Umbilical cord (tissue), 2 donors: ENCODE data around the gene COPZ1. TPM values are rescaled to one million over a fixed set of nuclear protein-coding genes. Genes with fewer than 3 reads are reported as not detected.
A peak's percentile ranks its signal among the peaks of the same experiment; 100 is the strongest.

Experiments used
- DNase-seq: peaks from one replicate; pipeline ENCODE4 v3.0.0-alpha.2; 2015; ENCODE audit warnings: low spot score
- total RNA-seq: library from RNA; depleted of rRNA; stranded (reverse); fragments of >200 nt; gene quantifications from one replicate; pipeline ENCODE4 v1.2.3, GENCODE V29; 2014; ENCODE audit warnings: low replicate concordance; ENCODE audit not compliant: insufficient read depth

COPZ1 gene
- total RNA-seq, 1 donor from 2014 or later = 91.0 TPM

DNA sequence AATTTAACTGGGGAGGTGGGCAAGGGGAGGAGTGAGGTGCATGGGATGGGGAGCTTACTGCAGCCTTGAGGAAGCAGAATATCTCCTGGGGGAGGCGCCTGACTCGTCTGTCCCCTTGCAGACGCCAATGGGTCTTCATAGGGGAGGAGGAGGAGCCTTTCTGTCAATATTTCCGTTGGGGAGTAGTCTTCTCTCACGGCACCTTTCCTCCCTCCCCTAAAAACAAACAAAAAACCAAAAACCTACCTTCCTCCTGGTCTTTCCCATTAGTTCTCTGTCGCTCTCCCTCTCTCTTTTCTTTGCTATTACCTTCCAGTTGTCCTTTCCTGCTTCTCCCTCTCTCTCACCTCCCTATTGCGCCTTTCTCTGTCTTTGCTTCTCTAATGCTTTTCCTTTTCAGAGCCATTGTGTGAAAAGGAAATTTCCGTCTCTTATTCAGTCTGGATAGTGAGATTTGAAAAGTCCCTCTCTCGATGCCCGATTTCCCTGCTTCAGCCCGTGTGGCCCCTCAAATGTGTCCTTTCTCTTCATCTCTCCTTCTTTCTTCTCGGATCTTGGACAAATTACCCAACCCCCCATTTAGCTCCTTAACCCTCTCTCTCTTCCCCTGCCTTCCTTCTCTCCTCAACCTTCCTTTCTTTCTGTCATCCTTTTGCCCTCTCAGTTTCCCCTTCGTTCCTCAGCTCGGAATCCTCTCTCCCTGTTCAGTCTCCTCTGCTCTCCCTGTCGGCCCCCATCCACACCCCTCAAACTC is 33.4 kb downstream of the COPZ1 start:
- no peak for DNase-seq

DNA sequence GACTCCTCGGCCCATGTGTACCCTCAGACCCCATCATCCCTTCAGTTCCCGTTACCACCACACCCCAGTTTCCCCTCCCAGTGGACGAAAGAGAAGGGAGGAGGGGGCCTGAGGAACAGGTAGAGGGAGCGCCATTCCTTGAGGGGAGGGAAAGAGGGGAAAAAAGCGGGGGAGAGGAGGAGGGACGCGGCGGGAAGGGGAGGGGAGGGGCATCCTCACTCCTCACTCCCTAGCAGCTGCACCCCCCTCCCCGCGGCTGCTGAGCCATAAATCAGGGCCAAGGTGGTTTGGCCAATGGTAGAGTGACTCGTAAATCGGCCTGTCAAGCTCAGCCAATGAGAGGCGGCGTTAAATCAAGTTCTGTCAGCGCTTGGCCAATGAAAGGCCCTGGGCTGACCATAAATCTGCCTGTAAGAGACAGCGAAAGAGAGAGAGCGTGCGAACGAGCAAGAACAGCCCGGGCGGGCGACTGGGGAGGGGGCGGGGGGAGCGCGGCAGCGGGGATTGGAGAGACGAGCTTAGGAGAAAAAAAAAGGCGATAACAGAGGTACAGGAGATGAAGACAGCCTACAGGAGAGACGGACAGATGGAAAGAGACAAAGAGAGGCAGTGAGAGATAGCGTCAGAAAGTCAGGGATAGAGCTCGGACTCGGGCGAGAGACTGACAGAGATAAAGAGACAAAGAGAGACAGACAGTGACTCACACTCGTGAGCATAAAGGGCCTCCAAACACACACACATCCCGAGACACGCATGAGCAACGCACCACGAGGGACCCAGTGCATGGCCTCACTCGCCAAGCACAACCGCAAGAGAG is 34.2 kb downstream of the COPZ1 start:
- peak; percentile 99 for DNase-seq

DNA sequence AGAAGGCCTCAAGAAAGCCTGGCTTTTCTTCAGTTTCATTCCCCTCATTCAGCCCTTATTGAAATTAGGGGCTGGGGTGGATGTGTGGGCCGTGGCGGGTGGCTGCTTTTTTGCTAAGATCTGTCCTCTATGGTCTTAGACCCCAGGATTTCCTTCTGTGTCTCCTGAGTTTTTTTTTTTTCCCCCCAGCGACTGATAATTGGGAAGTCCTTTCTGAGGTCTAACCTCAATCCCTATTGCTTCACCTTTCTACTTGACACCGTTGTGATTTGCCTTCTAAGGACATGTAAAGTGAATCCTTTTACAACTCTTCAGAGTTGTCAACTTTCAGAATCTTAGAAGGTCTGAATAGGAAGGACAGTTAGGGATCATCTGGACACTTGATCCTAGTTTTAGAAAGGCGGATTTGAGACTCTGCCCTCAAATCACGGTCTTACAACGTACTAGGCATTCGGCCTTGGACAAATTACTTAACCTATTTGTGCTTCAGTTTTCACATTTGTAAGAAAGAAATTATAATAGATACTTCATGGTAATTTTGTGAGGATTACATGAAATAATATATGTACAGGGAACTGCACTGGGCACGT is 34.9 kb downstream of the COPZ1 start:
- DNase-seq = no peak

DNA sequence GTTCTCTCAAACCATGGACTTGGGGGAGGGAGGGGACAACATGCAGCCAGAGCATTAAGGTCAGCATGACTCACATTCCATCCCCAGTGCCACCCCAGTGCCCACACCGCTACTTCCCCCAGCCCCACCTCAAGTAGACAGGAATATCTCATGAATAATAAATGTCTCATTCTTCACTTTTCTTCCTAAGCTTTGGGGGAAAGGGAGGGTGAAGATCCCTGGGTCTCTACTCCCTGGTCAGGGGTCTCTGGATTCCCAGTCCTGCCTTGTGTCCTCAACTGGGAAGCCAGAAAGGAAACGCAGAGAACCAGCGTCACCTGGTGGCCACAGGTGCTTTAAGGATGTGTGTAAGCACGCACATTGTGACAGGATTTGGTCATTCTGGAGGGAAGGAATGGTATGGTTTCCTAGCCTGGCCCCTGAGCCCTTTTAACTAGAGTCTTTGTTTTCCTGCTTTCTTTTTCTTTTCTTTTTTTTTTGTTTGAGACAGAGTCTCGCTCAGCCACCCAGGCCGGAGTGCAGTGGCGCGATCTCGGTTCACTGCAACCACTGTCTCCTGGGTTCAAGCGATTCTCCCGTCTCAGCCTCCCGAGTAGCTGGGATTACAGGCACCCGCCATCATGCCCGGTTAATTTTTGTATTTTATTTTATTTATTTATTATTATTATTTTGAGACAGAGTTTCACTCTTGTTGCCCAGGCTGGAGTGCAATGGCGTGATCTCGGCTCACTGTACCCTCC is 36.0 kb downstream of the COPZ1 start:
- DNase-seq = peak; percentile 84

DNA sequence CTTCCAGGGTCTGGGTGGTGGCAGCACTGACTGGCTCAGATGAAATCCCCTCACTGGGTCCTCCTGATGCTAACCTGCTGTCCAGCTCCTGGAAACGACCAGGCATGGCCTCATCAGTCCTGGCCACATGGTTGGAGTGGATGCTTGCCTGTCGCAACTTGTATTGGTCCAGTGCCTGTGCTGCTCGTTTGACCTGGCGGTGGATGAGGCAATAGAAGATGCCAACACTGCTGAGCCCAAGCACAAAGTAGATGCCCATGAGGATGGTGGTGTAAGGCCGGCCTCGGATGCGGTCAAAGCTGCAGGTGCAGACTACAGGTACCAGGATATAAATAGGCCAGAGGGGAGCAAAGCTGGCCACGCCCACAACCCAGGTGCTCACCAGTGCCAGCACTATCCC is 38.1 kb downstream of the COPZ1 start:
- no peak for DNase-seq

DNA sequence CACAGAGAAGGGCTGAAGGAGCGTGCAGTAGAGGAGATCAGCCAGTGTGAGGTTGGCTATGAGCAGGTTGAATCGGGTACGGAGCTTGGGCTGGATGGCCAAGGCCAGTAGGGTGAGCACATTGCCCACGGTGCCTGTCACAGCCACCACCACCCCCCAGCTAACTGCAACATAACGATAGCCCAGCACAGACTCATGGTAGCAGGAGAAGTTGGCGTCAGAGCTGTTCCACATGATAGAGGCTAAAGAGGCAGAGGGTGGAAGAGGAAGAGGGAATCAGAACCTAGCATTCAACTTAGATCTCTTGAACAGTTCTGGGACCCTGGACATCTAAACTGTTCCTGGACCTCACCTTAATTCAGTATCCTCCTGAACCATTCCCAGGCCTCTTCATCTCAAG is 38.7 kb downstream of the COPZ1 start:
- DNase-seq = no peak

DNA sequence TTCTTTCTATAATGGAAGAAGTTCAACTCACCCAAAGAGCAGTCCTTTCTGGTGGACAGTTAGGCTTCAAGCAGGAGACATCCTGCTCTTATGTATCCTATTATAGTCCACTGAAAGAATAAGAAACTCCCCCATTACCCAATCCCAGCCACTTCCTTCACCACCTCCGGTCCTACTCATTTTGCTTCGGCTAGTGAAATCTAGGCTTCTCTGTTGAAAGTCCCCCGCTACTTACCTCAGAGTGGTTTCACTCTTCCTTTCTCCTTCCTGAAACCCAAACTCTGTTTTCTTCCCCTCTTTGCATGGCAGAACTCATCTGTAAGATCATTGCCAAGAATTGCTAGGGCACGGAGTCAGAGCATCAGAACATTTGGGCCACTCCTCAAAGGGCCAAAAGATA is 39.5 kb downstream of the COPZ1 start, which contains the start of gene GPR84:
GPR84 (minus strand) TSS at position 74 of the 400 bp plus-strand sequence. CDS start 635 bp downstream, outside the sequence.
- no peak for DNase-seq

DNA sequence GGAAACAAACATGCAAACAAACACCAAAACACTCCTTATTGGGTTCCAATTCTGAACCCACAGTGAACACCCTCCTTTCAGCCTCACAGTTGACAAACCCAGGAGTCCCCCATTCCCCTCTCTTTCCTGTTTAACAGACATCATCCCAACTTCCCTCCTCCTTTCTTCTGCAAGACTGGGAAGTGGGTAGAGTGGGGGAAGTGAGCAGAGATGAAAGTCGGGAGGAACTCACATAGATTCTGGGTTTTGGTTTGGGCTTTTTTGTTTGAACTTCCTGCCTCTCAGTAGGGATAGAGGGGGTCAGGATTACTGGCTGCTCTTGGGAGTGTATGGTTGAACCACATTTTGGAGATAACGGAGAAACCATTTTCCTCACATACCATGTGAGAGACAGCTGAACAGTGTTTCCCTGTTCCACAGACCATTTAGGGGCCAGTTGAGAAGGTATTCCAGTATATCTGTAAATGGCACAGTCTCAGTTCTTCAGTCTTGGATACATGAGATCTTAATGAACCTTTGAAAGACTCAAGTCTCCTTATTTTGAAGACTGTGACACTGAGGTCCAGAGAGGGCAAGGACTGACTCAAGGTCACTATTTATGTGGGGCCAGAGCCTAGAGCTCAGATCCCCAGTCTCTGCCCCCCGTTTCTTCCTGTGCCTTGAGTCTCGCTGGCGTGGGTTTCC is 43.2 kb downstream of the COPZ1 start:
- DNase-seq = no peak

DNA sequence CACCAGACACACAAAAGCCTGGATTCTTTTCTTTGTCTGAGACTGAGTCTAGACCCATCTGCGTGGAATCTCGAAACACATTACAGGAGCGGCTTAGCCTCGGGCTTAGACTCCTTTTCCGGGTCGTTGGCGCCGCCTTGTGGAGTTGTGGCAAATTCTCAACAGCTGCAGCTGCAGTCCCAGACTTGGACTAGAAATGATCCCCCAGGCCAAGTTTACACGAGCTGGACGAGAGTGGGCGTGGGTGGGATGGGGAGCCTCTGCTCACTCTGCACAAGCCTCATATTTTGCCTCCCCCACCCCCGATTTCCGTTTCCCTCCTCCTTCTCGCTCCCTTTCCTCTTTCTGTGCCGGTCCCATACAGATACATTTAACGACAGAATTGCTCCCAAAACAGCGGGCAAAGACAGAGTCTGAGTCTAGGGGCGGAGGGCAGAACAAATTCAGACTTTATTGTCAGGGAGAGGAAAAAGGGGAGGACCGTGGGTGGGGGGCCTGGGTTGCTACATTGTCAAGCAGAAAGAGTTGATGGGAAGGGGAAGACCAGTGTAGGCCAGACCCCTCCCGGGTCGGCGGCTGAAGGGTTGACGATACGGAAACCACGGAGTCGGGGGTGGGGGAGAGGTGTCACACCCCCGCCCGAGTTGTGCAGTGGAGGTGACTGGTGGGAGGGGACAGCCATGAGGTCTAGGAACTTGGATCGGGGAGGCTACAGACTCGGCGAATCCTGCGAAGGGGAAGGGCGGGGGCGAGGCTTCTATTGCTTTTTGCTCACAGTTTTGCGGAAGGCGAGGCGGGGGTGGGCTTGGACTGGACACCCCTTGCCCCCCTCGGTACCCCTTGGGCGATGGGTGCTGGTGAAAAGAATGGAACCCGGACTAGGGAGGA is 44.0 kb downstream of the COPZ1 start:
- DNase-seq = peak; percentile 92

DNA sequence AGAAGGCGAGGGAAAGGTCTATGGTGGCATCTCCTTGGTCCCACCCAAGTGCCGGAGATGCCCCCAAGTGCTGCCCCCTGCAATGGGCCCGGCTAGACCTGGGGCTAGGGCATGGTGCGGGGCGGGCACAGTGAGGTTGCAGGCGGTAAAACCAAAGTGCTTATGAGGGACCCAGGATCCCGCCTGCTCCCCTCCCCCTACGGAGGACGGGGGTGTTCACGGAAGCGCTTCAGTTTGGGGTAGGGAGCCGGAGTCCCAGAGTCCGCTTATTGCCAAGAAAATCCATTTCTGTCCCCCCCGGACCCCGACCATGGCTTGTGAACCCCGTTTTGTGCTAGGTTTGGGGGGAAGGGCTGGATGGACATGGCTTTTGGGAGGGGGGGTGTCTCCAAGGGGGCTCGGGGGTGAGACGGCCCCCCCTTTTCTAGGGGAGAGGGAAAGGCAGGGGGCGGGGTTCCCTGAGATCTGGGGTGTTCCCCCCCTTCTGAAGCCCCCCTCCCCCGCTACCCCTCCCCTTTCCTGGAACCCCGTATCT is 44.7 kb downstream of the COPZ1 start:
- DNase-seq = no peak

DNA sequence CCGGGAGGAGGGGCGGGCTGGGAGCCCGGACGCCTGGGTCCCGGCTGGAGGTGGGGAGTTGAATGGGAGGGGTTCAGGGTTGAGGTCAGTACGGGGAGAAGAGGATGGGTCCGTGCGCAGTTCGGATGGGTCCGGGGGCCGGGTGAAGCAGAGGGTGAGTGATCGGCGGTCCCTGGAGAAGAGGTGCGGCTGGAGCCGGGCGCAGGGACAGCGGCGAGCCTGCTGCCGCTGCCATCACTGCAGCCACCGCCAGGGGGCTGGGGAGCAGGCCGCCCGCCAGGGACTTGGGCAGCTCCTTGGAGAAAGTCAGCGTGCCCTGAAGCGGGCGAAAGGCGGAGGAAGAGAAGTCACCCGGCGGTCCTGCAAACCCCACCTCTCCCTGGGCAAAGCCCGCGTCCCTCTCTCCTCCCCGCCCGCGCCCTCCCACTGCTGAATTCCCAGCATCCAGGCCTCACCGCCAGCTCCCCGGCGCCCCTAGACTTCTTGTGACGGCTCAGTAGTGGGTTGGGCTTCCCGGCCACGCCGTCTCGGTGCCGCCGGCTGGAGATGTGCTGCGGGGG is 45.3 kb downstream of the COPZ1 start:
- DNase-seq = peak; percentile 93

DNA sequence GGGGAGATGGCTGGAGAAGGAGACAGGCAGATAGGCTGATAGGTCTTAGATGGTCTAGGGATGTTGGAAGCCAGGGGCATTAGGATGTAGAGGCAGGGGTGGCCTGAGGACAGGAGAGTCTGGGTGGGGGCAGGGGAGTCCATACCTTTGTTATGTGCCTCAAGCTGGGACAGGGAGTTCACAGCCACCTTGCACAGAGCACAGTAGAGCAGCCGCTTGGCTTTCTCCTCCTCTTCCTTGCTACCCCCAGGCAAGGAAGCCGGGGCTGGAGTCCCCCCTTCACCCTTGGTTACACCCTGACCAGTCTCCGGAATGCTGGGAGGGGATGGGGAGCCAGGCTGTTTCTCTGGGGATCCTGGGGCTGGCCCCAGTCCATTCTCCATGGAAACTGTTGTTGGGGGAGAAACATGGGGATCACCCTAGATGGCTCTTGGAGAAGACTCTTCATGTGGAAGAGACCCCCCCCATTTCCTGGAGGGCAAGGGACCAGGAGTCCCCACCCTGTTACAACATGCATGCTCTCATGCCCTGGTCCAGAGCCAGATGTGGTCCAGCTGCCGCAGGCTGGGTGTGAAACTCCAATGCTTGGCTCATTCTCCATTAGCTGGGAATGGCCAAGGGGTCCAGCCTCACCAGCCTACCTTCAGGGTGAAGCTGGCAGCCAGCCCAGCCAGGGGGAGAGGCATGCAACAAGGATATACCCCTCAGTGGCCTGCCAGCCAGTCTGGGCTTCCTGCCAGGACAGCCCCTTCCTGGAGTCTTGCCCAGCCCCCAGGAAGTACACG is 46.6 kb downstream of the COPZ1 start:
- peak; percentile 78 for DNase-seq

DNA sequence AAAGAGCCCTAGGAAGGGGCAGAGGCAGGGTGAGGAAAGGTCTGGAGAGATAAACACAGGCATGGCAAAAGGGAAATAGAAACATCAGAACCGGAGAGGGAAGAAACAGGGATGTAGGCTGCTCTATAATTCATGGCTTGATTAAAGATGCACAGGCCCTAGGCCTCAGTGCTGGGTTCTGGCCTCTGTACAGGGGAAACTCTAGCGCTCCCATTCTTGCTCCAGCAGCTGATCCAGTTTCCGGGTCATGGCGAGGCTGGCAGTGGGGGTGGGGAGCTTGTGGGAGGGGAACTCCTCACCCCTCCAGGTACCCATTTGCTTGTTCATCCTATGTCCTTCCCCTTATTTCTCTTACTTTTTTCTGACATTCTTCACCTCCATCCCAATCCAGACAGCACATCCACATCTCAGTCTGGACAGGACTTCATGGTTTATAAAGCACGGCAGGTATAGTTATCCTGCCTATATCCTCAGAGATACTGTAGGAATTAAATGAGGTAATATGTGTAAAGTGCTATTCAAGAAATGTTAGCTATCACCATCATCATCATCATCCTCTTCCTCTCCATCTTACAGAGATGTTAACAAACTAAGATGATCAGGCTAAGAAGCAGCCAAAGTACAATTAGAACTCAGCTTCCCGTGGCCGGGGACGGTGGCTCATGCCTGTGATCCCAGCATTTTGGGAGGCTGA is 47.3 kb downstream of the COPZ1 start:
- DNase-seq = no peak

DNA sequence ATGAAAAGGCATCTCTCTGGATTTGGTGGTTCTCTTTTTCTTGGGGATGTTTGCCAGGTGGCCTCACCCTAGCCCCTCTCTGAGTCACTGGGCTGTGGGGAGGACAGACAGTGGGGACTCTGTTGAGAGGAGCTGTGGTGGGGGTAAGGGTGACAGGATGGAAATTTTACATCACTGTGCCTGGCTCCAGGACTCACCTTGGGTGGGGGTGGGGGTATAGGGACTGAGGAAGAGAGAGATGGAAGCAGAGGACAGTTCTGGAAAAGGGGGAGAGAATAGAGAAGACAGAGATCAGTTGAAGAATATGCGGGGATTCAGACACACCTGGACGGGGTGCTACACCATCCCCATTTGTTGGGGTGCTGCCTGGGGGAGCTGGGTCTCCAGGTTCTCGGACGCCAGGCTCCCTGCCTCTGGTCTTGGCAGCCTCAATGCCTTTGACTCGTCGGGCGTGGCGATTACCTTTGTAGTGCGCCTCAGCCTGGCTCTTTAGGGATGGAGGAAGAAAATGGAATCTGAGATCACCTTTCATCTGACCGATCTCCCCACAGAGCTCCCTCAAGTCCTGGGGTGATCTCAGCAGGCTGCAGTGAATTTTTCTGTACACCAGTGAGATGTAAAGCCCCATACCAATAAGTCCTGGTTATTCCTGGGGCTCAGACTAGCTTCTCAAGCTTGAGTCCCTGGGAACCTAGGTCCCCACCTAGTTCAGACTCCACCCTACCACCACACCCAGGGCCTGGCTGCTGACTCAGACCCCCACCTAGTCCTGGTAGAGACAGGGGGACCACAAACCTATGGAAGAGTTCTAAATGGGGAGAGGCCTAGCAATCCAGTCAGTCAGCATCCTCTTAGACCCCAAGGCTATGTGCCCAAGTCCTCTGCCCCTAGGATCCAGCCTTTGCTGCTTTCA is 49.0 kb downstream of the COPZ1 start:
- DNase-seq = no peak

DNA sequence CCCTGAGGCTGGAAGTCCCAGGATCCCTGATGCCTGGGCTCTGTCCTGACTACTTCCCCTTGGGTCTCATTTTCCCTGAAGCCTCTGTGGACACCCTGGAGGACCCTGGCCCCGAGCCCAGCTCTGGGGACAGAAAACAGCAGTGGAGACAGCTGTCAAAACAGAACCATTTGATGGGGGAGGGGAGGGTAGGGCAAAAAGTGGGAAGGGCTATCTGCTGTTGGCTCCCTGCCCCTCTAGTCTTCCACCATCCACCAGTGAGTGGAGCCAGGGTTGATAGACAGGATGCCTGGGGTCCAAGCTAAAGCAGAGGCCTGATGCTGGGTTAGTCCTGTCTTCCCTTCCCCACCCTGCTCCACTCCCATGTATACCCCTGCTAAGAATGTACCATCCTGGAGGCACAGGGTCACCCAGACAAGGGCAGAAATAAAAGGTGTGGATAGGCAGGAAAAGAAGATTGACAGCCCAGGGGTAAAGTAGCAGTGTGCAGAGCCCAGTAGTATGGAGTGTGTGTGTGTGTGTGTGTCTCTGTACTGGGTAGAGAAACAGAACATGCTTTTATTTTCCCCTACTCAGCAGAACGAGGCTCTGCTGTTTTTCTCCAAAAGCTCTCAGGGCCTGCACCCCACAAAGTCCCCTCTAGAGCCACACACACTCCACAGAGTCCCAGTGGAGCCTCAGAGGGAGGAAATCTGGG is 49.8 kb downstream of the COPZ1 start:
- DNase-seq = no peak

DNA sequence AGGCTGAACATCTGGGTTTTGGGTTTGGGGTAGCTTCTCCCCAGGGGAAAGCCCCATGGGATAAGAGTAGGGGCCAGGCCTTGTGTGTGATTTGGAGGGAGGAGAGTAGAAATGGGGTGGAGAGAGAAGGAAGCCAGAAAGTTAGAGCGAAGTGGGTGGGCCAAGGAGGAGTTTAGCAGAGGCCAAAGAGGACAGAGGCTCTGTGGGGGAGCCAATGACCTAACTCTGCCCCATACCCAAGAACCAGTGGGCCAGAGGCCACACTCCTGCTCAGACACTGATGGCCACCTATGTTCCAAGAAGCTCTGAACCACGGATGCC is 50.3 kb downstream of the COPZ1 start:
- no peak for DNase-seq

DNA sequence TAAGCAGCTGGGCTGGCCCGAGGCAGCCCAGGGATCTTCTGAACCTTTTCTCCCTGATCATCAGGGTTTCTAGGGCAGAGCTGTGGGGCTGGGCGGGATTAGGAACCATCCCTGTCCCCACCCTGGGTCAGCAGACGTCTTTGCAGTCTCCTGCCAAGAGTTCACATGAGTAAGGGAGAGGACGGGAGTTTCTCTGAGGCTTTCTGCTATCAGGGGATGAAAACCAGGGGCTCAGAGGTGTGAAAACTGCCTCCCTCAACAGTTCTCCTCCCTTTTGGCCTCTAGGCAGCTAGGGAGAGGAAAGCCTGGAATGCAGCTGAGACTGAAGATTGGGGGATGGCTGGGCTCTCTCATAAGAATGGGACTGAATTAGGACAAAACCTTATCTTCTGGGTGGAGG is 51.7 kb downstream of the COPZ1 start:
- peak; percentile 96 for DNase-seq
